HEK293 (cell line): Measurements from ENCODE around the gene TST.
A peak's percentile ranks its signal among the peaks of the same experiment; 100 is the strongest.

Experiments
- CTCF ChIP-seq: fragments of 450-650 bp; formaldehyde crosslinking; IDR thresholded peaks from 2 replicates; pipeline ENCODE4 v1.5.1; 2016; ENCODE audit warnings: missing biosample characterization, missing genetic modification characterization
- KLF7 ChIP-seq: fragments of 450-650 bp; formaldehyde crosslinking; IDR thresholded peaks from 2 replicates; pipeline ENCODE4 v1.5.1; 2016; ENCODE audit warnings: missing biosample characterization, missing genetic modification characterization, borderline replicate concordance
- RBAK ChIP-seq: fragments of 450-650 bp; formaldehyde crosslinking; IDR thresholded peaks from 2 replicates; pipeline ENCODE4 v1.5.1; 2016; ENCODE audit warnings: missing biosample characterization, missing genetic modification characterization
- SALL2 ChIP-seq: fragments of 450-650 bp; formaldehyde crosslinking; IDR thresholded peaks from 2 replicates; pipeline ENCODE4 v1.5.0; 2017; ENCODE audit warnings: missing biosample characterization, mild to moderate bottlenecking, missing genetic modification characterization, borderline replicate concordance
- ZNF10 ChIP-seq: fragments of 450-650 bp; formaldehyde crosslinking; IDR thresholded peaks from 2 replicates; pipeline ENCODE4 v1.5.1; 2017; ENCODE audit warnings: missing biosample characterization, missing genetic modification characterization
- ZNF114 ChIP-seq: fragments of 450-650 bp; formaldehyde crosslinking; IDR thresholded peaks from 2 replicates; pipeline ENCODE4 v1.5.0; 2017; ENCODE audit warnings: missing biosample characterization, missing genetic modification characterization
- ZNF133 ChIP-seq: fragments of 450-650 bp; formaldehyde crosslinking; IDR thresholded peaks from 2 replicates; pipeline ENCODE4 v1.5.1; 2016; ENCODE audit warnings: missing biosample characterization, missing genetic modification characterization
- ZNF214 ChIP-seq: fragments of 450-650 bp; formaldehyde crosslinking; IDR thresholded peaks from 2 replicates; pipeline ENCODE4 v1.5.1; 2017; ENCODE audit warnings: missing biosample characterization, mild to moderate bottlenecking, missing genetic modification characterization, borderline replicate concordance
- ZNF324 ChIP-seq: fragments of 450-650 bp; formaldehyde crosslinking; IDR thresholded peaks from 2 replicates; pipeline ENCODE4 v1.5.1; 2016; ENCODE audit warnings: missing biosample characterization, missing genetic modification characterization
- ZNF510 ChIP-seq: fragments of 450-650 bp; formaldehyde crosslinking; IDR thresholded peaks from 2 replicates; pipeline ENCODE4 v1.5.1; 2018; ENCODE audit warnings: mild to moderate bottlenecking, missing genetic modification characterization, missing biosample characterization; ENCODE audit not compliant: insufficient replicate concordance
- TF ChIP-seq, protein P1 (sequence below): fragments of 450-650 bp; formaldehyde crosslinking; IDR thresholded peaks from 2 replicates; pipeline ENCODE4 v1.5.1; 2017; ENCODE audit warnings: missing biosample characterization, missing genetic modification characterization
- TF ChIP-seq, protein P2 (sequence below): fragments of 450-650 bp; formaldehyde crosslinking; IDR thresholded peaks from 2 replicates; pipeline ENCODE4 v1.5.1; 2016; ENCODE audit warnings: missing biosample characterization, missing genetic modification characterization
- TF ChIP-seq, protein P3 (sequence below): fragments of 450-650 bp; formaldehyde crosslinking; IDR thresholded peaks from 2 replicates; pipeline ENCODE4 v1.5.1; 2016; ENCODE audit warnings: missing biosample characterization, missing genetic modification characterization

DNA sequence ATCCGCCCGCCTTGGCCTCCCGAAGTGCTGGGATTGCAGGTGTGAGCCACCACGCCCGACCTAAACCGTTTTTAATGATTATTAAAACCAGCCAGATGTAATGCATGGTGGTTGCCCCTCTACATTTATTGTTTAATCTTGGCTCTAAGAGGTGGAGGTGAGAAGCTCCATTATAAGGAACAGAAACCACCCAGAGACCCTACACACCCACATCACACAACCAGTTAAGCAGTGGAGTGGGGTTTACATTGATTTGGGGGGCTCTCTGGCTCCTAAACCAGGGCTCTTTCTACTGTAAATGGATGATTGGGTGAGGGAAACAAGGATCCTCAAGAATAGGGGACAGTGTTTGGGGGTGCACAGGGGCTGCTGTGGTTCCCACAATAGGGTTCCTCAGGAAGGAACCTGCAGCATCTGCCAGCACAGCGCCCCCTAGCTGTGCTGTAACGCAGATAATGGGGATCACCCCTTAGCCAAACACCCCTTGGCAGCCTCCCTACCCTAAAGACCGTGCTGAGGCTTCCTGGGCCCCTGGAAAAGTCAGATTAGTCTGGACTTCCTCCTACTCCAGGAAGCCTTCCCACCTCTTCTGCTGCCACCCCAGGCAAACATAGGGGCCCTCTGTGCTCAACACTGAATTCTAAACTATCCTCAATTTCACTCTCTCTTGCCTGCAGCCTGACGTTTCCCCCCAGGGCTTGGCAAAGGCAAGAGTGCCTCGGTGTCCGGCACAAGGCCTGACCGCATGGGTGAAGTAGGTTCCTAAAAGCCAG is 2.6 kb upstream of the TST start:
- no peak for TF ChIP-seq ZNF133 (tag by site-specific recombination)
- TF ChIP-seq KLF7 (tag by site-specific recombination) = no peak
- TF ChIP-seq ZNF510 = no peak
- TF ChIP-seq ZNF10 = no peak
- TF ChIP-seq, protein P1, sequence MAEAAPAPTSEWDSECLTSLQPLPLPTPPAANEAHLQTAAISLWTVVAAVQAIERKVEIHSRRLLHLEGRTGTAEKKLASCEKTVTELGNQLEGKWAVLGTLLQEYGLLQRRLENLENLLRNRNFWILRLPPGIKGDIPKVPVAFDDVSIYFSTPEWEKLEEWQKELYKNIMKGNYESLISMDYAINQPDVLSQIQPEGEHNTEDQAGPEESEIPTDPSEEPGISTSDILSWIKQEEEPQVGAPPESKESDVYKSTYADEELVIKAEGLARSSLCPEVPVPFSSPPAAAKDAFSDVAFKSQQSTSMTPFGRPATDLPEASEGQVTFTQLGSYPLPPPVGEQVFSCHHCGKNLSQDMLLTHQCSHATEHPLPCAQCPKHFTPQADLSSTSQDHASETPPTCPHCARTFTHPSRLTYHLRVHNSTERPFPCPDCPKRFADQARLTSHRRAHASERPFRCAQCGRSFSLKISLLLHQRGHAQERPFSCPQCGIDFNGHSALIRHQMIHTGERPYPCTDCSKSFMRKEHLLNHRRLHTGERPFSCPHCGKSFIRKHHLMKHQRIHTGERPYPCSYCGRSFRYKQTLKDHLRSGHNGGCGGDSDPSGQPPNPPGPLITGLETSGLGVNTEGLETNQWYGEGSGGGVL (tag by site-specific recombination) = no peak
- no peak for TF ChIP-seq ZNF114 (tag by site-specific recombination)
- no peak for TF ChIP-seq SALL2 (tag by site-specific recombination)
- peak; percentile 26 for TF ChIP-seq CTCF (tag by site-specific recombination)
- TF ChIP-seq, protein P2, sequence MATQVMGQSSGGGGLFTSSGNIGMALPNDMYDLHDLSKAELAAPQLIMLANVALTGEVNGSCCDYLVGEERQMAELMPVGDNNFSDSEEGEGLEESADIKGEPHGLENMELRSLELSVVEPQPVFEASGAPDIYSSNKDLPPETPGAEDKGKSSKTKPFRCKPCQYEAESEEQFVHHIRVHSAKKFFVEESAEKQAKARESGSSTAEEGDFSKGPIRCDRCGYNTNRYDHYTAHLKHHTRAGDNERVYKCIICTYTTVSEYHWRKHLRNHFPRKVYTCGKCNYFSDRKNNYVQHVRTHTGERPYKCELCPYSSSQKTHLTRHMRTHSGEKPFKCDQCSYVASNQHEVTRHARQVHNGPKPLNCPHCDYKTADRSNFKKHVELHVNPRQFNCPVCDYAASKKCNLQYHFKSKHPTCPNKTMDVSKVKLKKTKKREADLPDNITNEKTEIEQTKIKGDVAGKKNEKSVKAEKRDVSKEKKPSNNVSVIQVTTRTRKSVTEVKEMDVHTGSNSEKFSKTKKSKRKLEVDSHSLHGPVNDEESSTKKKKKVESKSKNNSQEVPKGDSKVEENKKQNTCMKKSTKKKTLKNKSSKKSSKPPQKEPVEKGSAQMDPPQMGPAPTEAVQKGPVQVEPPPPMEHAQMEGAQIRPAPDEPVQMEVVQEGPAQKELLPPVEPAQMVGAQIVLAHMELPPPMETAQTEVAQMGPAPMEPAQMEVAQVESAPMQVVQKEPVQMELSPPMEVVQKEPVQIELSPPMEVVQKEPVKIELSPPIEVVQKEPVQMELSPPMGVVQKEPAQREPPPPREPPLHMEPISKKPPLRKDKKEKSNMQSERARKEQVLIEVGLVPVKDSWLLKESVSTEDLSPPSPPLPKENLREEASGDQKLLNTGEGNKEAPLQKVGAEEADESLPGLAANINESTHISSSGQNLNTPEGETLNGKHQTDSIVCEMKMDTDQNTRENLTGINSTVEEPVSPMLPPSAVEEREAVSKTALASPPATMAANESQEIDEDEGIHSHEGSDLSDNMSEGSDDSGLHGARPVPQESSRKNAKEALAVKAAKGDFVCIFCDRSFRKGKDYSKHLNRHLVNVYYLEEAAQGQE = no peak
- TF ChIP-seq ZNF324 = no peak
- no peak for TF ChIP-seq RBAK (tag by site-specific recombination)
- TF ChIP-seq, protein P3, sequence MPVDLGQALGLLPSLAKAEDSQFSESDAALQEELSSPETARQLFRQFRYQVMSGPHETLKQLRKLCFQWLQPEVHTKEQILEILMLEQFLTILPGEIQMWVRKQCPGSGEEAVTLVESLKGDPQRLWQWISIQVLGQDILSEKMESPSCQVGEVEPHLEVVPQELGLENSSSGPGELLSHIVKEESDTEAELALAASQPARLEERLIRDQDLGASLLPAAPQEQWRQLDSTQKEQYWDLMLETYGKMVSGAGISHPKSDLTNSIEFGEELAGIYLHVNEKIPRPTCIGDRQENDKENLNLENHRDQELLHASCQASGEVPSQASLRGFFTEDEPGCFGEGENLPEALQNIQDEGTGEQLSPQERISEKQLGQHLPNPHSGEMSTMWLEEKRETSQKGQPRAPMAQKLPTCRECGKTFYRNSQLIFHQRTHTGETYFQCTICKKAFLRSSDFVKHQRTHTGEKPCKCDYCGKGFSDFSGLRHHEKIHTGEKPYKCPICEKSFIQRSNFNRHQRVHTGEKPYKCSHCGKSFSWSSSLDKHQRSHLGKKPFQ (tag by site-specific recombination) = no peak
- TF ChIP-seq ZNF214 (tag by site-specific recombination) = no peak
